HG03575 (cell line): ENCODE data around the gene ELFN1.

Experiments used
- ATAC-seq: cut with Tn5 transposase; IDR thresholded peaks from one replicate; pipeline ENCODE4 v1.9.1; 2021; ENCODE audit not compliant: unreplicated experiment, insufficient number of reproducible peaks, low FRiP score; ENCODE audit errors: extremely low read depth

ELFN1 gene

DNA sequence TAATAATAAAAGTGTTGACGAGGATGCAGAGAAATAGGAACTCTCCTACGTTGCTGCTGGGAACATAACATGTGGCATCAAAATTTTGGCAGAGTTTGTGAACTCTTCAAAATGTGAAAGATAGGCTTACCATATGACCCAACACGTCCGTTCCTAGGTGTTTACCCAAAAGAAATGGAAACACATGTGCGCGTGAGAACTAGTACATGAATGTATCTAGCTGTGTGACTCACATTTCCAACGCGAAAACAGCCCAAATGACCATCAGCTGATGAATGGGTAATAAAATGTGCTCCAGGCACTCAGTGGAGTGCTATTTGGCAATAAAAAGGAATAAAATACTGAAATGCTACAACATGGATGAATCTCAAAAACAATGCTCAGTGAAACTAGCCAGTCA lies 10.4 kb upstream of the ELFN1 start:
- ATAC-seq = no peak

- ATAC-seq = no peak
Measured at GRCh38 chr7:1661461-1661860, 8.6 kb upstream of the ELFN1 start.

DNA sequence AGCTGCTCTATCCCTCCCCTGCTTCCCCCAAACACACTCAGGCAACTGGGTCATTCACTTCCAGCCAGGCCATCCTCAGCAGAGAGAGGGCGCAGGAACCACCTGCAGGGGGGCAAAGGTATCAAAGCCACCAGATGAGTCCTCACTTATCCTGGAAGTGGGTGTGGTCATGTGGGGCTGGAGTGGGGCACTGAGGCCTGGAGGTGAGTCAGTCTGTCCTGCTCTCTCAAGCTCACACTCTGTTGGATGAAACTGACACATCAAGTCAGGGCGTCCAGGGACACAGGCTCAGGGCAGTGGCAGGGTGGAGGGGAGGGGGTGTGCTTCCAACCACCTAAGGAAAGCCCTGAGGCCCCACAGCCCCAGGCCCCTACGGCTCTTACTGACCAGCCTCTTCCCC lies 8.0 kb upstream of the ELFN1 start:
- ATAC-seq = no peak

GRCh38 chr7:1662767-1663166 lies 7.3 kb upstream of the ELFN1 start:
- ATAC-seq = no peak

- no peak for ATAC-seq
Measured at GRCh38 chr7:1663223-1663622, 6.9 kb upstream of the ELFN1 start.

DNA sequence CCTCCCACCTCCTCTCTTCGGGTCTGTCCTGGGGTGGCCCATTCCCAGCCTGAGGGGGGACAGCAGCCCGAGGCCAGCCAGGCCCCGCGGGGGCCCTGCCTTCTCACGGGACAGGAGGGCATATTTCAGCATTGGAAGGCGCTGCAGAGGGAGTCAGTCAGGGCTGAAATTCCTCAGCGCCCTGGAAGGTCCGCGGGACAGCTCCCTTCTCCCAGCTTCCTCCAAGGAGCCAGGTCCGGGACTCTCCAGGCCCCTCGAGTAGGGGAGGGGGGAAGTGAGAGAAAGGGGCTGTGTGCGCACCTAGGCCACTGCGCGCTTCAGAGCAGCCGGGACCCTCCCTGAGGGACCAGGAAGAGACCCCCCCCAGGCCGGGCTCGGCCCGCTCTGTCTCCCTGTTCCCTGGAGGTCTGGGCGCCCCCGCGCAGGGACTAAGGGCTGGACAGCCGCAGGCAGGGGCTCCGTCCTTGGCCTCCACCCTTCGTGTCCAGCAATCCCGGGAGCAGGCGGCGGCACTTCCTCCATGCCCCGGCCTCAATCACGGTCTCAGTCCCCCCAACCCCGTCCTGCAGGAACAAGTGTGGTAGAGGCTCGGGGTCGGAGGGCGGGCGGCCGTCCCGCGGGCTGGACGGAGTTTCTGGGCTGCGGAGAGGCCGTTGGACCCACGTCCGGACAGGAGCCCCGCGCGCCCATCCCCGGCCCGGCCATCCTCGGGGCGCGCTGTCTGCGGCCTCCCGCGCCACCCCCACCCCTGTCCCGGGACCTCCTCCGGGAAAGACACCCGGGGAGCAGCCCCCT lies 6.0 kb upstream of the ELFN1 start:
- no peak for ATAC-seq

- ATAC-seq = no peak
Measured at GRCh38 chr7:1664711-1665548, 5.1 kb upstream of the ELFN1 start.

GRCh38 chr7:1665549-1666316 lies 4.3 kb upstream of the ELFN1 start:
- no peak for ATAC-seq

- ATAC-seq = no peak
Measured at GRCh38 chr7:1666317-1666822, 3.7 kb upstream of the ELFN1 start.

DNA sequence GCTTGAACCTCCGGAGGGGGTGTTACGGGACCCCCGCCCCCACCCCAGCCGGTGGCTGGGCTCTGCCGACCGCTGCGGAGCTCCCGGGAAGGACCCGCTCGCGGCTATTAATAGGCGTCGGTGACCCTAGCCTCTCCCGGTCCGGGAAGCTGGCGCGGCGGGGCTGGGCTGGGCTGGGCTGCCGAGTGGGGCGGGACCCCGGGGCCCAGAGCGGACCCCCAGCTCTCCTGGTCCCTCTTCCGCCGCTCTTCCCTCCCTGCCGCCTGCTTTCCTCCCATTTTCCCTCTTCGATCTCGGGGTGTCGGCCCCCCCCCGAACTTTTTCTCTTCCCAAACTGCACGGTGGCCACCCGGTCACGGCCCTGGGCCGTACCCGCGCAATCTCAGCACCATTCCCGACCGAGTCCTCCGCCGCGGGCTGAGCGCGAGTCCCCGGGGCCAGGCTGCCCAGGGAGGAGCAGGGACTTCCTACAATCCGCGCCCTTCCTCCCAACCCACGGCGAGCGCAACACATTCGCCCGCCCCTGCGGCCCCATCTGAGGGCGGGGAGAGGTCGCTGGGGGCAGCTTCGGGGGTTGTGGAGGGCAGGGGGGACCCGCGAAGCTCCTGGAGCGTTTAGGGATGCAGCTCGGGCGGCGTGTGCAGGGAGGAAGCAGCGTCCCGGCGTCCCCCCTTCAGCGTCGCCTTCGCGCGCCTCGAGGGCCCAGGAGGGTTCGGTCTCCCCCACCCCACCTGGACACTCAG lies 3.1 kb upstream of the ELFN1 start:
- no peak for ATAC-seq

DNA sequence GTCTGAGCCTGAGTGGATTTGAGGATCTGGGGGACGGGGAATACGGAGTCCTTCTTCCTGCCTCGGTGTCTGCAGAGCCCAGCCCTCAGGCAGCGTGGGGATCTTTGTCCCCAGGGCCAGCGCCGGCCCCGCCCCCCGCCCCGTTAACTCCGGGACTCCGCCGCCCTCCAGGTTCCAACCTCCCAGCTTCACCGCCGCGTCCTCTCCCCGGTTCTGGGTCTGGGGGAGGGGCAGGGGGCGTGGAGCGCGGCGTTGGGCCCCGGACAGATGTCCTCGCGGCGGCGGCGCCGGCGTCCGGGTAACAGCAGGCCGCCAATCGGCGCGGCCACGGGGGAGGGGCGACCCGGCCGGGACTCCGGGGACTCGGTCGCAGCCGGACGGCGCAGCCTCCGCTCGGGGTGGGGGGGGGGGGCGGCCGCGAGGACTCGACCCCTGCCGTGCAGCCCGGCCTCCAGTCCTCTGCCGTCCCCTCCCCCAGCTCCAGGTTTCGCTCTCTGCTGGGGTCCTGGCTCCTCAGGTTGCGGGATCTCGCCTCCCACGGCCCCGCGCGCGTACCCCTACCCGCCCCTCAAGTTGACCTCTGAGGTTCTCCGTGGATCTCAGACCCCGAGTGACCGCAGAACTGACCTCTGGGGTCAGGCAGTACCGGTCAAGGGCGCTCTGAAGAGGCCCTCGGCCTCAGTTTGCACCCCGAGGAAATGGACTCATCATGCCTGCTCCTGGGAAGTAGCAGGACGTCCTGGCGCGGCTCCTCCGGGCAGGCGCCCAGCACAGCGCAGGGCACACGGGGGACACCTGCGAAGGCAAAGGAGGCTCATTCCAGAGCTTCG lies 2.3 kb upstream of the ELFN1 start:
- no peak for ATAC-seq

GRCh38 chr7:1668396-1669063 lies 1.5 kb upstream of the ELFN1 start:
- ATAC-seq = no peak

GRCh38 chr7:1669064-1669951 lies 769 bp upstream of the ELFN1 start:
- no peak for ATAC-seq

DNA sequence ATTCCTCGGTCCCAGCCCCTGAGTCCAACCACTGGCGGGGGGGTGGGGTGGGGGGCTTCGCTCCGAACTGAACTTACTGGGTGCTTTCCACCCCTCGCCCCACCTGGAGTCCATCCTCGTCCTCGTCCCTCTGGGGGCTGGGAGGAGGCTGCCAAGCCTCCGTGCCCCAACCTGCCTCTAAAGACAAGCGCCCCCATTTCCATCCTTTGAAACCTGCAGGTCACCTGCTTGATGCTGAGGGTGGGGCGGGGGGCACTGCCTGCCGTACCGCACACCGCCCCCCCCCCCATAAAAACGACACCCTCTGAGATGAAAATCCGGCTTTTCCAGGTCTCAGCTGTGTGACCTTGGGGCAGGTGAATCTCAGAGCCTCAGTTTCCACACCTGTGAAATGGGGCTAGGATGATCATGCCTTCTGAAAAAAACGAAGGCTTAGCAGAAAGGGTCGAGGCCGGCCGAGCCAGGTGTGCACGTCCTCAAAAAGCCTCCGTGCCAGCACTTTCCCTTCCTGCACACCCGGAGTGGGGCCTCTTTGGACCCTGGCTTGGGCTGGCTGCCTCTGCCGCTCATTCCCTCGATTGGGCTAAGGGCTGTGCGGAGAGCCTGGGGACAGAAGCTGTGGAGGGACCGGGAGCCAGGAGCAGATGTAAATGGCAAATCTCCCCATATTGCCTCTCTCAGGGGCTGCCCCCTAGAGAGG lies 967 bp downstream of the ELFN1 start:
- ATAC-seq = no peak

DNA sequence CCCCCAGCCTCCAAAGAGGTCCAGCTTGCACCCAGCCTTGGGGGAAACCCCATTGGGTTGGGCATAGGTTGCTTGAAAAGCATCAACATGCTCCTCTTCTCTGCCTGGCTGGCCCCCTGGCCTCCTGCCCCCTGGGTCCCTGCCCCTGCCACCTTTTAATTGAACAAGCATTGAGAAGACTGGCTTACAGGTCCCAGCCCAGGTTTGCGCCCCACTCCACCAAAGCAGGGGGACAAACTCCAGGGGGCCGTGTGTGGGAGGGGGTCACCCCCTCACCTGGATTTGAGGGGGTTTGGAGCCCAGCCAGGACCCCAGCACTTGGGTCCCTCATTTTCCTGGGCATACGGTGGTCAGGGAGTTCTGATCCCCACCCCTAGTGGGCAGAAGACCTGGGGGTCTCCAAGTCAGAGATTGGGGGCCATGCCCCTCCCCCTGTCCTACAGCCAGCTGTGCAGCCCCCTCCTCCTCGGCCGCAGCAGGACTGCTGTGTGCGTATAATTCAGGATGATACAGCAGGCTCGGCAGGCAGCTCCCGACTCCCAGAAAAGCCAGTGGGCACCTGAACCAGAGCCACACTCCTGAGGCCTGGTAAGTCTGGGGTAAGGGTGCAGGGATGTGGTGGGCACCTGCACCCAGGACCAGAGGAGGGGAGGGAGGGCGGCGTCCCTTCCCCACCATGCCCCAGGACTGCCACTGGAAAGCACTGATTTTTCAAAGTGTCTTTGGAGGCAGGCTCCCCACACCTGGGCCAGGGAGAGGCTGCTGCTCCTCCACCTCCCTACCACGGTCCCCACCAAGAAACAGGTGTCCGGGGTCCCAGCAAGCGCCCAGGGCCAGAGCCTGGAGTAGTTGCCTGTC lies 1.7 kb downstream of the ELFN1 start:
- ATAC-seq = no peak
